HG02840 (cell line): Measurements from ENCODE around the gene PPEF2.

ENCODE experiments used
- ATAC-seq: cut with Tn5 transposase; IDR thresholded peaks from one replicate; pipeline ENCODE4 v1.9.1; 2021; ENCODE audit warnings: mild to moderate bottlenecking, moderate library complexity, moderate number of reproducible peaks; ENCODE audit not compliant: unreplicated experiment, low FRiP score

Gene PPEF2

DNA sequence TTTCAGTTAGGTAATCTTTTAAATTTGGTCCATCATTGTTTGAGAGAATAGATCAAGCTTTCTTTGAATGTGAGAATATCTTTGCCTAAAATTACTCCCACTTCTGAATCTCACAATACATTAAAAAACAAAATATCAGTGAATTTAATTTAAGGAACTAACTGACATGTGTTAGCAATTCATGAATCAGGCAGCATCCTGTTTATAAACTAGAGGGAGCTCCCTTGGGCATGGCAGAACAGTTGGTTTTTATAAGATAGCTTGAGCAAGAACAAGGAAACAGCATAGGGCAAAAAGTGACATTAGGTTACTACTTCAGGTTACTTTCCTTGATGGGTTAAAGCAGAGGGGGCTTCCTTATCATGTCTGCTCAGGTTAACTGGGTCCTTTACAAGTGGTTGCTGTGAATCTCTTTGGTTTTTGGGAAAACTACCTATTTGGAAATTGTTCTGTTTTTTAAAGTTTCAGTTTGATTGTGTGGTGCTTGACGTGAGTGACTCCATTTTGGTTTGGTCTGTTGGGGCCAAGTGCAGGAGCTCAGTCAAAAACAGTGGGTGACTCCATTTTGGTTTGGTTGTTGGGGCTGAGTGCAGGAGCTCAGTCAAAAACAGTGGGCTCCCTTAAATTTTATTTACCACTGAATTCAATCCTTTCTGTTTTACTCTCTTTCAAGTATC is 68.0 kb downstream of the PPEF2 start:
- no peak for ATAC-seq

- ATAC-seq = no peak
These were observed 70.3 kb downstream of the PPEF2 start for GRCh38 chr4:75831856-75832405.

DNA sequence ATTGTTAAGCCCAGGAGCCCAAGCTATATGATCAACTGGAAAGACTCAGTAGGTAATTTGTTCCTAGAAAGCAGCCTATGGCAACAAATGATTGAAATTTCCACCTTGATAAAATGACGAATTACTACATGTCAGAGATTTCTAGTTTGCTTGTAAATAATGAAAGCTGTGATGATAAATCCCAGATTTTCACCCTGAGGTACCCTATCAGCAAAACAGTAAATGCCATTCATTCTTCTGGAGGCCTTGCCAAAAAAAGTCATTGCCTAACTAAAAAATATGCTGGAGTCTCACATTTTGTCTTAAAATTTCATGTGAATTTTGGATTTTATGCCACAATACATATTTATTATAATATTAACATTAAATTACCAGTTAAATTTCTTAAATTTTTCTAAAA is 71.3 kb downstream of the PPEF2 start:
- no peak for ATAC-seq

GRCh38 chr4:75823812-75824211 is 78.4 kb downstream of the PPEF2 start:
- no peak for ATAC-seq

- ATAC-seq = no peak
These were observed 79.8 kb downstream of the PPEF2 start for GRCh38 chr4:75822416-75822815.

DNA sequence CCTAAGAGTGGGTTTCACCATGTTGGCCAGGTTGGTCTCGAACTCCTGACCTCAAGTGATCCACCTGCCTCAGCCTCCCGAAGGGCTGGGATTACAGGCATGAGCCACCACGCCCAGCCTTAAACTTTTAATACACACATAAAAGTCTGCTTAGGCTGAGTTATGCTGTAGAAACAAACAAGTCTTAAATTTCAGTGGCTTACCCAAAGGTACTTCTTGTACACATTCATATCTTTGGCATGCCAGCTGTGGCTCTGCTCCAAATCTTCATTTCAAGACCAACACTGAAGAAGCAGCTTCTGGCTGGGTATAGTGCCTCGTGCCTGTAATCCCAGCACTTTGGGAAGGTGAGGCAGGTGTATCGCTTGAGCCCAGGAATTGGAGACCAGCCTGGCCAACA is 80.3 kb downstream of the PPEF2 start:
- no peak for ATAC-seq

- ATAC-seq = no peak
These were observed 81.0 kb downstream of the PPEF2 start for GRCh38 chr4:75821216-75821615.

GRCh38 chr4:75820676-75821075 is 81.6 kb downstream of the PPEF2 start:
- no peak for ATAC-seq

- ATAC-seq = no peak
These were observed 82.1 kb downstream of the PPEF2 start for GRCh38 chr4:75820197-75820596.

GRCh38 chr4:75819121-75819520 is 83.1 kb downstream of the PPEF2 start:
- ATAC-seq = no peak

DNA sequence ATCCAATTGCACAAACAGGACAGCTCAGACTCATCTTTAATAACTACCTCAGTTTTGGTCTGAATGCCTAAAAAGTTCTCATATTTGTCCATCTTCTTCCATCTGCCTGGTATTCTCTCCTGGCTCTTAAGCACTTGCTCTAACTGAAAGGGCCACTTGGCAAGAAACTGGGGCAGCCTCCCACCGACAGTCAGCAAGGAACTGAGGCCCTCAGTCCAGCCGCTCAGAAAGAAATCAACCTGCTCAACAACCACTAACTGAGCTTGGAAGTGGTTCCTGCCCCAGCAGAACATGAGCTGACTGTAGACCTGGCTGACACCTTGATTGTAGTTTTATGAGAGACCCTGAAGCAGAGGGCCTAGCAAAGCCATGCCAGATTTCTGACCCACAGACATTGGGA is 84.4 kb downstream of the PPEF2 start:
- no peak for ATAC-seq
